T-helper 2 cell (primary cell): ENCODE measurements around the gene PRR5.

Source experiments
- DNase-seq, 5 experiments: peaks; one replicate each; pipeline versions ENCODE4 v3.0.0 to v3.0.0-alpha.2; 2012 to 2022

The PRR5 gene

DNA sequence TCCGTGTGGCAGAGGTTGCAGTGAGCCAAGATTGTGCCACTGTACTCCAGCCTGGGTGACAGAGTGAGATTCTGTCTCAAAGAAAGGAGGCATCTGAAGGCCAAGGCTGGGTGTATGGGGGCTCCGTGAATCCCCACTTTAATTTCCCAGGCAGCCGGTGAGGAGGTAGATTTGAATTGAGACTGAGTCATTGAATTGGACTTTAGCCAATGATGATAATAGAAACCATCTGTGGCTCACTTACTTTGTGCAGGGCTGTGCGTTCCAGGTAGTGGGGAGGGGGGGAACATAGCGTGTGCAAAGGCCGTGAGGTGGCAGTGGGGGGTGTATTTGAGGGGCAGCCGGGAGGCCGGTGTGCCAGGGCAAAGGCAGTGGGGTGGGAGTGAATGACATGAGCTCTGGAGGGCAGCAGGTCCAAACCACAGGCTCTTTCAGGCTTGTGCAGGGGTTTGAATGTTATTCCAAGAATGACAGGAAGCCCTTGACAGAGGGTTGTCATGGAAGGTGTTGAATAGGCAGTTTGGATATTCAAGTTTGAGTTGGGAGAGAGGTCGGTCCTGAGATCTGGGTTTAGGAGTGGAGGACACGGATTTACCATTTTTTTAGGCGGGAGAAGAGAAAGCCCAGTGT is 56.5 kb downstream of the PRR5 start:
- DNase-seq, result no peak

DNA sequence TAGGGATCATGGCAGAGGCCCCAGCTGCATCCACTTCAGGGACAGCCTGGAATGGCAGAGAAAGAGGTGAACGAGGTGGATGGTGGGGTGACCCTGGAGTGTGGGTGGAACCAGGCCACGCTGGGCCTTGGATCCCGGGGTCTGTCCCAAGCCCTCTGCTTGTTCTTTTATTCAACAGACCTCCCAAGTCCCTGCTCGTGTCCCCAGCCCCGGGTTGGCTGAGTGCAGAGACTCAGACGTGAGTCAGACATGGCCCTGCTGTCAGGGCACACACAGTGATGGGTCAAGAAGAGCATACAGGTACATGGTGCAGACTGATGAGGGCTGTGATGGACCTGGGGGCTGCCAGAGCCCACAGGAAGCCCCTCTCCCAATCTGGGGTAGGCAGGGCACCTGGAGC is 57.0 kb downstream of the PRR5 start:
- no peak for DNase-seq

DNA sequence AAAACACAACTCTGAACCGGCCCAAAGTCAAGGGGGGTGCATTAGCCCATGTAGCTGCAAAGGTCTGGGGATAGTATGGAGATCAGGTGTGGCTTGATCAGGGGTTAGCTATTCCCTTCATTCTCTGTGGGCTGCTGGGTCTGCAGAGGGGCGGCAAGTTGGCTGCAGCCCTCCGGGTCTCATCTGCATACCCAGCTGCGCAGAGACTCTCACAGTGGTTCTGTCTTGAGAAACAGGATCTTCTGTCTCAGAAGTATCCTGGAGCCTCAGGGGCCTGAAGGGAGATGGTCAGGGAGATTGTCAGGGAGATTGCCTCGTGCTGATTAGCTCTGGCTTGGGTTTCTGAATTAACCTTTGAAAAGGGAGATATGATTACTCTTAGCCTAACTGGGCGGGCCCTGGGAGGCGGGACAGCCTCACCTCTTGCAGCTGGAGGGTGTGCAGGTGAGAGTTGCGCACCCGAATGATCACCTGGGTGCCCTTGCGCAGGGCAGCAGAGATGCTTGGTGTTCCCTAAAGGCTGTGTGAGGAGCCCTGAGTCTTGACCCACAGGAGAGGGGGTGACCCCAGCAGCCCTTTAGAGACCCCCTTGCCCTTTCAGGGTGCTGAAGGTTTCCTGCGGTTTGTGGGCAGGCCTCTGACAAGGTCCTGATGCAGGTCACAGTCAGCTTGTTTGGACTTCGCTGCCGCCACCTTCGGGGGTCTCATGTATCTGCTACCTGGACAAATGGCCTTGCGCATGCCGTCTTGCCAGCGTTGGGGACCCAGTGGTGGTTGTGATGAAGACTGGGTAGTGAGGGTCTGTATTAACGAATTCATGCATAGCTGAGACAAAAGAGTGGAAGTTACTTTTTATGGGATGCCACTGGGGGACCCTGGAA is 57.7 kb downstream of the PRR5 start:
- no peak for DNase-seq

DNA sequence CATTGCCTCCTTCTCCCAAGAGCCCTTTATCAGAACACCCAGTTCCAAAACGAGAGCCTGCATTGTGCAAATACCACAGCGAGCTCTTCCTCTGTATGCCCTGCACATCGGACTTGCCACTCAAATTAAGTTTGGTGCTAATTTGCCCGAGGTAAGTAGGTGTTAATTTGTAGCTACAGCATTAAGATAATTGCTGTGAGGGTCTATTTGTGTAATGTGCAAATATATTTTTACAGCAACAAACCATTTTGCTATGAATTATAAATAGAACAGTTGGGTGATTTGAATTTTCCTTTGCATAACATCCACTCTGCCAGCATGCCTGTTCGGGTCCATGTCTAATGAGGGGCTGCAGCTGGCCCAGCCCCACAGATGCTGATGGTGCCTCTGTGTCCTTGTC is 58.5 kb downstream of the PRR5 start:
- no peak for DNase-seq

DNA sequence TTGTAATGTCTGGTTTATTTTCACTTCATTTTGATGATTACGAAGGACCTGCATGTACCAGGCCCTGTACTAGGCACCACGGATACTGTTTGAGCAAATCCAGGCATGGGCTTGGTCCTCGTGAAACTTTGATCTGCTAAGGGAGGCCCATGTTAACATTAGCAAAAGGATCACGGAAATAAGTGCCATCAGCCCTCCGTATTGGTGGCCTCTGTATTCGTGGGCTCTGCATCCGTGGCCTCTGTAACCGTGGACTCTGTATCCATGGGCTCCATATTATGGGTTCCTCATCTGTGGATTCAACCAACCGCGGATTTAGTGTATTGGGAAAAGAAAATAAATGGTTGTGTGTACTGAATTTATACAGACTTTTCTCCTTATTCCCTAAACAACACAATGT is 59.0 kb downstream of the PRR5 start:
- DNase-seq, result no peak

DNA sequence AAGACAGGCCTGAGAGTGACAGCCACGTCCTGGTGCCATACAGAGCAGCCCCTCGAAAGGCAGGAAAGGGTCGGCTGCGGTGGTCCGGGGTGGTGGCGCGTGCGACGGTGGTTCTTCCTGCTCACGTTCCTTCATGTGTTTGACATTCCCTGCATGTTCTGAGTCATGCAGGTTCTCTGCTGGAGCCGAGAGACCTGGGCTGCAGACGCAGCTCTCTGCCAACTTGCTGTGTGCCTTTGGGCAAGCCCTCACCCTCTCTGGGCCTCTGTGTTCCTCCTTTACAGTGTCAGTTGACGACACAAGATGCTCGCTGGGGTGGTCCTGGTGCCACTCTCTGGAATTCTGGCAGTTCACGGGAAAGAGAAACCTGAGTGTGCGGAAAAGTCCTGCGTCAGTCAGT is 62.4 kb downstream of the PRR5 start:
- no peak for DNase-seq

DNA sequence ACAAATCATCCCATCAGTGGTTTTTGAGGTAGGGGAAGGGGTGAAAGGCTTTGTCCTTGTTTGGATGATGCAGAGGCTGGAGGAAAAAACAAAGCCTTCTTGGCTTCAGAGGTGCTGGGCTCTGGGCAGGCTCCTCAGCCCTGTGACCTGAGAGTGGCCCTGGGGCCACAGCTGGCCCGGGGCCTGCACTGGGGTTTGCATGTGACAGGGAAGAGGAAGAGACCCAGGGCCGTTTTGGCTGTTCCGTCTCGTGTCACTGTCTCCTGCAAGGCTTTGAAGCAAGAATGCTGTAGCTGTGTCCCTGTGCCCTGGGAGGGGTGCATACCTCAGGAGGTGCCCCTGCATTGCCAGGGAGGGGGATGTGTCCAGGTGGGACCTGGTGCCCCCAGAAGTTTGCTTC is 63.0 kb downstream of the PRR5 start:
- DNase-seq, result no peak

DNA sequence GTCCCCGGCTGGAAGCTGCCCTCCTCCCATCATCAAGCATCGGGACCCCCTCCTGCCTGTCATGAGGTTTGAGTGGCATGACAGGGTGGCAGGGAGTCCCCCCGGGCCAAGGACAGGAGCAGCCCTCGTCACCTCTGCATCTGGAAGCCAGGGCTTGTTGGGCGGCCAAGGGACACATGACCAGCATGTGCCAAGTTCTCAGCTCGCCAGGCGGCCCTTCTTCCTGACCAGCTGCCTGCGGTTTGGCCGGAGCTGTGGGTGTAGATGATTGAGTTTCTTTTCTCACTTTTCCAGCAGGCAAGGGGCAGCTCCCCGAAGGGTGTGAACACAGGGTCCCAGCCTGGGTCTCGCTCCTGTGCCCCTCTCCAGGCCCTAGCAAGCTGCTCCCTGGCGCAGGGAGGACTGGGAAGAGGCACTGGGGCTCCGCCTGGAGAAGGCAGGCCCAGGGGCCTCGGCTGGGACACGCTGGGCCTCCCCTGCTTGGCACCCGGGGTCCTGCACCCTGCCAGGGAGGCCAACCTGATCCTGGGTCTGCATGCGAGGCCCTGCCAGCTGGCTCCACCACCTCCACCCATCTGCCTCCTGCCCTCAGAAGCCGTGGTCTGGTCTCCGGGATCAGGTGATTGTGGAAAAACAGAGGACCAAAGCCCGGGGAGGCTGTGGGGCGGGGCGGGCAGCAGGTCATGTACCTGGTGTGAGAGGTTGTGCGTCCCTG is 63.7 kb downstream of the PRR5 start:
- DNase-seq, result no peak

DNA sequence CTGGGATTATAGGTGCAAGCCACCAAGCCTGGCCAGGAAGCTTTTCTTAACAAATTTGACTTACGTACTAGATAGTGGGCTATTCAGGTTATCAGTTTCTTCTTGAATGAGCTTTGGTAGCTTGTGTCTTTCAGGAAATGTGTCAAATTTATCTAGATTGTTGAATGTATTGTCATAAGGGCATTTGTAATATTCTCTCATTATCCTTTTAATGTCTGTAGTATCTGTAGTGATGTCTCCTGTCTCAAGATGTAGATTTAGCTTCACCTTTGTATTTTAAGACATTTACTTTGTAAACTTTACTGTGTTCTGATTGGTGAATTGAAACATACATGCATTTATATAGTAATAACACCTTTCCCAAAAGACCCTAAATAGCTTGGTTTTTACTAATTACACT is 71.1 kb downstream of the PRR5 start:
- no peak for DNase-seq

DNA sequence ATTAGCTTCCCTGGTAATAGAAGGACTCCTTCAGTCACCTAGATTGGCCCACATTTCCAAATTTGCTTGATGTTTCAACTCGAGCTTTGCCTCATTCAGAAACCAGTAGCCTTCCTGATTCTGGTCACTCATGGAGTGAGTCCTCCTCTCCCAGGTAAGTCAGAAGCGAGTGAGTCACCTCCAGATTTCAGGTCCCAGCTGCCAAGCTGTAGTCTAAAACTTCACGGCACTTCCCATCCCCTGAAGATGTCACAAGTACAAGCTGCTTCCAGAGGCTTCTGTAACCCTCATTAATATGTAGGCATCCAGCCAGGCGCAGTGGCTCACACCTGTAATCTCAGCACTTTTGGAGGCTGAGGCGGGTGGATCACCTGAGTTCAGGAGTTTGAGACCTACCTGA is 73.9 kb downstream of the PRR5 start:
- no peak for DNase-seq

DNA sequence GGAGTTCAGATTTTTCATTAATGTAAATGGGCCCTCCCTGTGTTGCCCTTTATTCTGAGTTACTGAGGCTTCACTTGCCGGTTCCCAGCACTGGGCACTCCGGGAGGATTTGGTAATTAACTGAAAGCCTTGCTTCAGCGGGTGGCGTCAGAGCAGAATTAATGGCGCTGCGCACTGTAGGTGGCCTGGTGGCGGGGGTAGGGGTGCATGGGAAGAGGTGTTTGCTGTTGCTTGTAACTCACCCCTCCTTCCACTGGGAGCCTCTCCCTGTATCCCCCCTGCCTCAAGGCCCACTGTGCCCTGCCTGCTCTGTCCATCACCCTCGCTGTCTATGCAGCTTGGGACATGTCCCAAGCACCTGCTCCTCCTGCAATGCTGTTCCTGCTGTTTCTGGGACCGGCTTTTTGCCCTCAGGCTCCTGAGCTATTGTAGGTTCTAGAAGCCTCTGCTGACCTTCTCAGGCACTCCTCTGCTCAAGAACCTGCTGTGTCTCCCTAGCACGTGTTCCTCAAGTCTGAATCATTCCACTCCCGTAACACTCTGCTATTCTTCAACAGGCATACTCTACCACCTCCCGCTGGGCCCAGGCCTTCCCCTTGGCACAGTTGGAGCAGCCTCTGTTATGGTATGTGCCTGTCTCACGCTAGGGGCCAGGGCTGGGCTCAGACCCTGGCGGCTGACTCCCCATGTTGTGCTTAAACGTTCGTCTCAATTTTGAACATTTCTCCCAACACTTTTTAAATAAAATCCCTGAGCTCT is 74.8 kb downstream of the PRR5 start:
- DNase-seq, result no peak

DNA sequence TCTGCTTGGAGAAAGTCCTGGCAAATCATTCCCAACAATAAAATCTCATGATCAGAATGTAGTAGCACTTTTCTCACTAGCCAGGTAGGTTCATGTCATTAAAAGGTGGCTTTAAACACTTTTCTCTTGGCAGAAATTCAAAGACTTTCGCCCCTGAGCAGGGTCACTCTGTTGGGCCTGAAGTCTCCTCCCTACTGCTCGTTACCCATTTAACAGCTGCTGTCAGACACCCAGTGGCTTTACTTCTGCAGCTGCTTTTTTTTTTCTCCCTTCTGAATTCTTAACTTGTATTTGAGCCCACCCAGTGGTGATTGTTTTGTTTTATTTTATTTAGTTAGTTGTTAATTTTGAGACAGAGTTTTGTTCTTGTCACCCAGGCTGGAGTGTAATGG is 75.4 kb downstream of the PRR5 start:
- DNase-seq, result no peak

DNA sequence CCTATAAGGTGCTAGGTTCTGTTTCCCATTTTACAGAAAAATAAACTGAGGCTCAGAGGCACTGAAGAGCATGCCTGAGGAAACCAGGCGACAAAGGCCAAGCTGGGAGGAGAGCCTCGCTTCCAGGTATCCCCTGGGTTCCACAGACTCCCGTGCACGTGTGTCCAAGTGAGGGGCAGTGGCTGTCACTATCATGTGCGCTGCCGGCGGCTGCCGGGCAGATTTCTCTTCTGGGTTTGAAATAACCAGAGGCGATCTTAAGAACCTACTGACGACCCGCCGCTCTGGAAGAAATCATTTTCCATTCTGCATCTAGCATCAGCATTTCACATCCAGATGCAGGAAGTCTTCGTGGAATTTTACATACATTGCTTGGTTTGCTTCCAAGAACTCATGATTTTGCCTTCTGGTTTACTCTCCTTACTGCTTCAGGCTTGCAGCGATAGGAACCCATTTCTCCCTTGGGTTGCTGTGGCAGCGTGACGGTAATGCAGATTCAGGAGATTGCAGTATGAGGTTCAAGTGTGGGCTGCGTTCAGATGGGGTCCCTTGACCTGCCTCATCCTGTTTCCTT is 79.0 kb downstream of the PRR5 start:
- no peak for DNase-seq

DNA sequence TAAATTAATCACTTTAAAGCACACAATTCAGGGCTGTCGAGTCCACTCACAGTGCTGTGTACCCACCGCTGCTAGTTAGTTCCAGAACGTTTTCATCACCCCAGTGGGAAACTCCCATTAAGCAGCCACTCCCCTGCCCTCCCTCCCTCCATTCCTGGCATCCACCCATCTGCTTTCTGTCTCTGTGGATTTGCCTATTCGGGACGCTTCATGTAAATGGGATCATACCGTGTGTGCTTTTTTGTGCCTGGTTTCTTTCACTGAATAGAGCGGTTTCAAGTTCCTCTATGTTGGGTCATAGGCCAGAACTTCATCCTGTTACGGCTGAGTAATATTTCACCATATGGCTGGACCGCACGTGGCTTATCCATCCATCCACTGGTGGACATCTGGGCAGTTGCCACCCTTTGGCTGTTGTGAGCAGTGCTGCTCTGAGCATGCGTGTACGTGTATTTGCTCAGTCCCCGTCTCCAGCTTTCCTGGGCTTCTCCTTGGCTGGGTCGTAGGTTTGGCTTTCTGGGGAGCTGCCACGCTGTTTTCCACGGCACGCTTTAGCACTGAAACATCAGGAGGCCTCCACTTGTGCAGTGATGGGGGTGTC is 80.5 kb downstream of the PRR5 start:
- no peak for DNase-seq

DNA sequence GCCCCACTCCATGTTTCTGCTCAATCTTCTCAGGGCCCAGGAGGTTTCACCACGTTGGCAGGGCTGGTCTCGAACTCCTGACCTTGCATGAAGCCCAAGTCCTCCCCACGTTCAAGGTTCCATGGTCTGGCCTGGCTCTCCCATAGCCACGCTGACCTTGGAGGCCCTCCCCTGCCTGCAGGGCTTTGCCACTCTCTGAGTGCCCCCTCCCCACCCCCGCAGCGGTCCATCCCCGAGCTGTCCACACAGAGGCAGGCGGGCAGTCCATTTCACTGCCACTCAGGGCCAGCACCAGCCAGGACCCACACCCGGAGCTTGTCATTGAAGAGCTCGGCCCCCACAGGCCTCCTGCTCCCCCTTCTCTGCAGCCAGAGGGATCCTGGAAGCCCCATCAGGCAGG is 81.1 kb downstream of the PRR5 start:
- DNase-seq, result no peak

DNA sequence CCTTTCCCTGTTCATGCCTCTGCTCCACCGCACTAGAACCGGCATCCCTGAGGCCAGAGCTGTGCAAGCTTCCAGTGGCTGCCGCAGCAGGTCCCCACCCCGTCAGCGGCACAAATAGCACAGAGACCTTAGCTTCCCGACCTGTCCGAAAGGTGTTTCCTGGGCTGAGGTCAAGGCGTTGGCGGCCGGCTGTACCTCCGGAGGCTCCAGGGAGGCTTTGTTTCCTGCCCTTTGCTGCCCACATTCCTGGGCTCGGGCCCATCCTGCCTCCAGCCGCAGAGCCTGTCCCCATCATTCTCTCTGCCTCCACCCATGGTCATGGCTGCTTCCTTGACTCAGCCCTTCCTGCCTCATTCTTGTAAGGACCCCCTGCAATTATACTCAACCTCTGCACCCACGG is 81.6 kb downstream of the PRR5 start:
- DNase-seq, result no peak

DNA sequence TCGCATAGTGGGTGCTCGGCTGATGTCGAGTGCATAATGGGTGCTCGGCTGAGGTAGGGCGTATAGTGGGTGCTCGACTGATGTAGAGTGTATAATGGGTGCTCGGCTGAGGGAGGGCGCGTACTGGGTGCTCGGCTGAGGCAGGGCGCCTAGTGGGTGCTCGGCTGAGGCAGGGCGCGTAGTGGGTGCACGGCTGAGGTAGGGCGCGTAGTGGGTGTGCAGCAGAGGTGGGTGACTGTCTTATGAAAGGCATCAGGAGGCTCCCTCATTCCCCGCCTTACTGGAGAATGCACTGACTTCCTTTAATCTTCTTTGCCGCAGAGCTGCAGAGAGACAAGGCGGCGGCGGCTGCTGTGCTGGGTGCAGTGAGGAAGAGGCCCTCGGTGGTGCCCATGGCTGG is 84.1 kb downstream of the PRR5 start:
- DNase-seq, result no peak

DNA sequence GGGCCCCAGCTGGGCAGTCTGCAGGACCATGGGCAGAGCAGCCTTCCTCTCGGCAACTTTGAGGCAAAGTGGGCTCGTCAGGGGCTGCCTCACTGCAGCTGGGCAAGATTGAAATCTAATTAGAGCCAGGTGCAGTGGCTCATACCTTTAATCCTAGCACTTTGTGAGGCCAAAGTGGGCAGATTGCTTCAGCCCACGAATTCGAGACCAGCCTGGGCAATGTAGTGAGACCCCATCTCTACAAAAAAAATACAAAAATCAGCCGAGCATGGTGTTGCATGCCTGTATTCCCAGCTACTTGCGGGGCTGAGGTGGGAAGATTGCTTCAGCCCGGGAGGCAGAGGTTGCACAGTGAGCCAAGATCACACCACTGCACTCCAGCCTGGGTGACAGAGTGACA is 84.6 kb downstream of the PRR5 start:
- no peak for DNase-seq
